CD4-positive, alpha-beta T cell treated with Interferon alpha-2 for 1 hour (primary cell): ENCODE data around the gene MTHFR.

Experiments
- DNase-seq, 2 donors: peaks; one replicate each; pipeline ENCODE4 v3.0.0-alpha.2; 2020 to 2022

Gene MTHFR

GRCh38 chr1:11796036-11796828, 9.5 kb downstream of the MTHFR start:
- DNase-seq = no peak

GRCh38 chr1:11795238-11795890, 10.4 kb downstream of the MTHFR start:
- no peak for DNase-seq

- DNase-seq = no peak
Observed at GRCh38 chr1:11794446-11795237, 11.1 kb downstream of the MTHFR start.

- no peak for DNase-seq
Observed at GRCh38 chr1:11793819-11794218, 11.9 kb downstream of the MTHFR start.

- DNase-seq = no peak
Observed at GRCh38 chr1:11792106-11792505, 13.7 kb downstream of the MTHFR start.

- DNase-seq = peak; percentile 48 to 83
Observed at GRCh38 chr1:11790880-11791715, 14.7 kb downstream of the MTHFR start.

GRCh38 chr1:11790101-11790879, 15.5 kb downstream of the MTHFR start:
- no peak for DNase-seq

- DNase-seq = no peak
Observed at GRCh38 chr1:11789126-11790067, 16.4 kb downstream of the MTHFR start.

GRCh38 chr1:11788549-11789053, 17.2 kb downstream of the MTHFR start:
- DNase-seq = no peak

- no peak for DNase-seq
Observed at GRCh38 chr1:11787804-11788436, 17.8 kb downstream of the MTHFR start.

- DNase-seq = no peak
Observed at GRCh38 chr1:11787251-11787803, 18.4 kb downstream of the MTHFR start.

GRCh38 chr1:11786168-11786567, 19.6 kb downstream of the MTHFR start:
- DNase-seq = no peak

GRCh38 chr1:11784993-11785769, 20.6 kb downstream of the MTHFR start:
- peak; percentile 43 to 44 for DNase-seq

- no peak for DNase-seq
Observed at GRCh38 chr1:11784256-11784992, 21.3 kb downstream of the MTHFR start.

- DNase-seq = no peak
Observed at GRCh38 chr1:11783556-11783955, 22.2 kb downstream of the MTHFR start.

- DNase-seq = no peak
Observed at GRCh38 chr1:11782127-11782708, 23.5 kb downstream of the MTHFR start.

GRCh38 chr1:11781297-11781696, 24.5 kb downstream of the MTHFR start:
- no peak for DNase-seq
